ENCODE results near the gene CASS4.

Gene CASS4

DNA sequence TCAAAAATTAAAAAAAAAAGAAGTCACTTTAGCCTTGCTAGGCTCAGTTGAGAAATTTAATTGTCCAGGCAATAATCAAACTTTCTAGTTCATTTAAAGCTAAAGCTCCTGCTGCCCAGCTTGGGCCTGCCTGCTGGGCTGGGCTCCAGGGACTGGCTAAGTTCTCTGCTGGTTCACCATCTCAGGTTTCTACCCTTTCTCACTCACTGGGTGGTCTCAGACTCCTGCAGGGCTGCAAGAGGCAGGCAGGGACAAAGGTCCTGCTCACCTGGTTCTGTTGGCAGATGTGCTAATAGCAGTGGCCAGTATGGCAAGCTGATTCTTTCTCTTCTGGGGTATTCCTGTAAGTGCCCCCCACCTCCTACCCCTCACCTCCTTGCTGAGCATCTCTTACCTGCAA lies 35.2 kb downstream of the CASS4 start:
- no peak for DNase-seq

- no peak for DNase-seq
Measured at GRCh38 chr20:56449459-56449858, 37.4 kb downstream of the CASS4 start.

DNA sequence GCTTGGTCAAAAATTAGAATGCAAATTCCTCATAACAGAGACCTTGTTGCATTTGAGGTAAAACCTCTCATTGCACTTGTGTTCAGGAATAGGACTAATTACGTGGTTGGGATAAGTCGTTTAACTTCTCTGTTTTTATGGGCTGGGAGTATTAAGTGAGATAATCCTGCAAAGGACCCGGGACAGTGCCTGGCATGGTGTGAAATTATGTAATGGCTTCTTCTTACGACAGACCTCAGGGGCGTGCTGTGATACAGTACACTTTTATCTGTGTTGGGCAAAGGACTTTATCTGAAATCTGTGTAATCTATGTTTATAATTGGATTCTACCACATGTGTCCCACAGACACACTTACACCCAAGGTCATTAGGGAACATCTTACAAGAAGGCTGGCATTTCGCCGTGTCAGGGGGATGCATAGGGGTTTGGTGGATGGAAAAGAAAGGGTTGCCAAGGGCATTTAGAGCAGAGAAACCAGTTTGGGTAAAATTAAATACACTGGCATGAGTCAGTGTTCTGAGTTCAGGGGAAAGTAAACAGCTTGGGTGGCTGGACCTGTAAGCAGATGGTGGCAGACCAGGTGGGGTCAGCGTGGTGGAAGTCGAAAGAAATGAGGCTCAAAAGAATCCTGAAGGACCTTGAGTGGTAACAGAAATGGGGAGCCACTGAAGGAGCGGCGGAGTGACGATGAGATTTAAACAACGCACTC lies 39.2 kb downstream of the CASS4 start:
- no peak for DNase-seq

DNA sequence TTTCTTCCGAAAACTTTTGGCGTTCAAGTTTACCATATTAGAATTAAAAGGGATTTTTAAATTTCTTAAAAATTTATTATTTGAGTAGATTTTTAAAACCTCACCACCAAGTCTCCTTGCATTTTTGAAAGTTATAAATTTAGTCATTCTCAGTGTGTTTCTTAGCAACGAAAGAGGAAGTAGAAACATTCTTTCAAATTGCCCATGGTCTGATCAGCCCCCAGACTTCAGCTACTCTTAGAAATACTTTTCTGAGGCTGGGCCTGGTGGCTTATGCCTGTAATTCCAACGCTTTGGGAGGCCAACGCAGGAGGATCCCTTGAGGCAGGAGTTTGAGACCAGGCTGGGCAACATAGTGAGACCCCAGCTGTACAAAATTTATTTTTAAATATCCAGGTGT lies 41.3 kb downstream of the CASS4 start:
- peak; percentile 39 to 70 (median 60) for DNase-seq

GRCh38 chr20:56454754-56455153 lies 42.7 kb downstream of the CASS4 start:
- no peak for DNase-seq

DNA sequence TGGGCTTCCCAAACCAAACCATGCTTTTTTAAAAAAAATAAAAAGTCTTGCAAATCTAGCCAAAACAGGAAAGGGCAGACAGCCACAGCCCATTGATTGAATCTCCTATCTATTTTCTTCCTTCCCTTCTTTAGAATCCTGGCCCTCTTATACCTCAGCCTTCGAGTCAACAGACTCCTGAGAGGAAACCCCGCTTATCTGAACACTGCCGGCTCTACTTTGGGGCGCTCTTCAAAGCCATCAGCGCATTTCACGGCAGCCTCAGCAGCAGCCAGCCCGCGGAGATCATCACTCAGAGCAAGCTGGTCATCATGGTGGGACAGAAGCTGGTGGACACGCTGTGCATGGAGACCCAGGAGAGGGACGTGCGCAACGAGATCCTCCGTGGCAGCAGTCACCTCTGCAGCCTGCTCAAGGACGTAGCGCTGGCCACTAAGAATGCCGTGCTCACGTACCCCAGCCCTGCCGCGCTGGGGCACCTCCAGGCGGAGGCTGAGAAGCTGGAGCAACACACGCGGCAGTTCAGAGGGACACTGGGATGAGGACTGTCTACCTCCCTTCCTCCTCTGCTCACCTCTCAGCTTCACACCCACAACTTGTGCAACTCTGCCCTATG lies 46.3 kb downstream of the CASS4 start:
- no peak for DNase-seq

GRCh38 chr20:56460459-56460858 lies 48.4 kb downstream of the CASS4 start:
- DNase-seq: no peak

GRCh38 chr20:56461576-56461975 lies 49.5 kb downstream of the CASS4 start:
- DNase-seq: no peak

GRCh38 chr20:56463428-56463827 lies 51.4 kb downstream of the CASS4 start:
- peak; percentile 44 to 79 (median 65) for DNase-seq

DNA sequence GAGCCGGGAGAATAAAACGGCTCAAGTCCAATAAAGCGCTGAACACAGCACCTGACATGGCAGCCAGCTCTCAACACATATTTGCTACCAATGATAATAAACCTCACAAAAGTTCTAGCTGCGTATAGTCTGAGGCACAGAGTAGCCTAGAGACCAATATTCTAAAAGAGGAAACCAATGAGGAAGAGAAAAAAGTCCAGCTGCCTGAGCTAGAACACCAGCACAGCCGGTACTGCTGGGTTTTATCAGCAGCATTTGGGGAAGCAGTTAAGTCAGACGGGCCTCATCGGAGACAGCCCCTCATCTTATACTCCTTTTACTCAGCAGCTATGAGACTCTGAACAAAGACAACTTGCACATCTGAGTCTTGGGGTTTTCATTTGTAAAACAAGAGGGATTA lies 53.9 kb downstream of the CASS4 start:
- DNase-seq: peak; percentile 69 to 87 (median 80)

DNA sequence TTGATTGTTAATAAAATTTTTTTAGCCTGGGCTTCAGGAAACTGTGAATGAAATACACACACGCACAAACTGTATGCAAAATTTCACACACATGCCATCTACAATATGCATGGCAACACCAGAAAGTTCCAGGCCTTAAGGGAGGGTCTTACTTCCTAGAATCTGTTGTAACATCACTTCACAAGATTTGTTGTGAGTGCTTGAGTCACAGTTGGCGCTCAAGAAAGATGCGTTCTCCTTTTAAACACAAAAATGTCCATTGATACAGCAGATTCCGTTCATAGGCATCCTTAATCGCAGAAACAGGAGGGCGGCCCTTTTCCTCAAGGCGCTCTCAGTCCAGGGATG lies 55.9 kb downstream of the CASS4 start:
- DNase-seq: no peak

GRCh38 chr20:56468316-56469076 lies 56.4 kb downstream of the CASS4 start, which contains the start of gene RTF2:
TSS of gene RTF2 (plus strand) at chr20:56468627. CDS start at chr20:56468698, 71 bp downstream.
- DNase-seq: peak; percentile 100

DNA sequence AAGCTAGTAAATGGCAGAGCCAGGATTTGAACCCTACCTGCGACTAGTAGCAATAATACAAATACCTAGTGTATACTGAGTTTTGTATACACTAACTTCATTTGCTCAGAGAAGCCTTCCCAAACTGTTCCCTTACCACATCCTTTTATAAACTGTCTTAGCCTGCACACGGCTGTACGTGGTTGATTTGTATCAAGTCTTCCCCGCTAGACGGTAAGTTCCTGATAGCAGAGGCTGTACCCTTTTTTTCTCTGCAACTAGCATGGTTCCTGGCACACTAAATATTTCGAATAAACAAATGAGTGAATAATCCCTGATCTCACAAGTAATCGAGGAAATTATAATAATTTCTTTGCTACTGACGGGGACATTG lies 57.0 kb downstream of the CASS4 start:
- peak in 2 of 4 experiments; percentile 8 to 14 for DNase-seq

GRCh38 chr20:56483970-56484369 lies 71.9 kb downstream of the CASS4 start:
- DNase-seq: peak; percentile 51 to 74 (median 66)

DNA sequence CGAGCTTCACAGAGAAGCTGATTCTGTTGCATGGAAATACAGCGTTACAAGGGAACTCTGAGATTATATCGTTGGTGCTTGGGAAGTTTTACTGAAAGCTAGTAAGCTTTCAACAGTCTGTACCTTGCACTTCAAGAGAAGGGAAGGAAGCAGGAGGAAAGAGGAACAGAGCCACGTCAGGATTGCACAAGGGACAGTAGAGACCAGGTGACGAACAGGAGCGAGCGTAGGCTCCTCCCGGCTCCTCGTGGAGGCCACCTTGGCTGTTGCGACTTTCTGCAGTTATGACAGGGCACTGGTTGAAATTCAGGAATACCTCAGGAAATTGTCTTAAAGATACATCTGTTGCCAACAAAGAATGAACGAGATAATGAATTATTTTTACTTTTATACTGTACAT lies 75.2 kb downstream of the CASS4 start:
- DNase-seq: peak; percentile 21 to 59 (median 47)

DNA sequence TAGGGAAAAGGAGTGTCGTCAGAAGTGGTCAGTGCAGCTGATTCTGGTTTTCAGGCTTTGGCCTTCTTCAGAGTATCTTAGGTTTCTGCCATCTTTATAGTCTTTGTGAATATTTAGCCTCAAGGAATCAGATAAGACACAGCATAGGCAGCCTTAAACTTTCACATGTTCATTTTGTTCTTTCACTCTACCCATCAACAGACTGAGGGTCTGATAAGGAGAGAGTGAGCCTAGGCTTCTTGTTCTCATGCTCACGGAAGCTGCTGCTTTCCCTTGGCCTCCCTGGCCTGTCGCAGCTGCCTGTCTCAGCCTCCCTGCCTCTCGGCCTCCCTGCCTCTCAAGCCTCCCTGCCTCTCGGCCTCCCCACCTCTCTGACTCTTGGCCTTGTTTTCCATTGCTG lies 76.5 kb downstream of the CASS4 start:
- DNase-seq: no peak

DNA sequence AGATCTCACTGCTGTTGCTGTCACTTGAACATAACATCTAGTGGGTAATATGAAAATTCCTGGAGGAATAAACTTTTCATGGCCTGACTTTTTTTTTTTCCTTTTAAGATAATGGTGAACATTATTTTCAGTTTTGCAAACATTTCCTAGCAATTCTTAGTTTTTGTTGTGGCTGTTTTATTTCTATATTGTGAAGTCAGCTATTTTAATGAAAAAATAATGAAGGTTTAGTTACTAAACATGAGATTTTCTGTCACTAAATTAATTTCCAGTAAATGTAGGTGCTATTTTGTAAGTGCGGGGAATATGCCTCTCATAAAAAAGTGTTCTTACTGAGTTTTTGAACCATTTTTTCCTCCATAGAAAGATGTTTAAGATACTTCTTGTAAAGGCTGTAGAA lies 89.1 kb downstream of the CASS4 start:
- no peak for DNase-seq

GRCh38 chr20:56503916-56504315 lies 91.9 kb downstream of the CASS4 start:
- no peak for DNase-seq

DNA sequence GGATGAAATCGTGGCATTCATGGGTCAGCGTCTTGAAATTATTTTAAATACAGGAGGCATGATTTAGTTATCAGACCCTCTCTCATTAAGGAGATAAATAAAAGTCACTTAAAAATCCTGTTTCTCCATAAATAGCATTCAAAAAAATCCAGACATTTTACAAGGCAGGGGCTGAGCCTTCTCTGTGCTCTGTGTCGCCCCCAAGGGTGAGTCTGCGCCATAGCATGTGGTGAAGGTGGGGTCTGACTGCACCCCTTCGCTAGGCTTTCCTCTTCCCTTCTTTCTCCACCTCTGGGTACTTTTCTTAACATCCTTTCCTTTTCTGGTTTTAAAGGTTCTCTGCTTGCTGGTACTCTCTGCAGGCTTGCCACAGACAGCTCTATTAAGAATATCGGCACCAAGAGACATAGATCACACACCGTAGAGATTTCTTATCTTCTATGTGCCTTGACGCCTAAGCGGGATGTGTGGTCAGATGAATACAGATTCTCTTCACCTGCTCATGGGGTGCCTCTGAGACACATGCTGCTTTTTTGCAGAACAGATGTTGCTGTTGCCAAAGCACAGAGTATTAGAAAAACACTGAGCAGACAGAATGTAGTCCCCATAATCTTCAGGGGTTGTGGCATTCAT lies 92.4 kb downstream of the CASS4 start:
- DNase-seq: peak in 2 of 4 experiments; percentile 17 to 20

- DNase-seq: peak in 1 of 4 experiments; percentile 11
Measured at GRCh38 chr20:56506103-56506502, 94.0 kb downstream of the CASS4 start.

Measured in suppressor macrophage (primary cell).